ENCODE data around the gene GNB1L.

- TF ChIP-seq FOS (IDR thresholded peaks at IDR 0.05; ENCODE audit: borderline replicate concordance, extremely low read depth, insufficient read length): no peak
- no peak for TF ChIP-seq TCF3 (IDR thresholded peaks at IDR 0.05; ENCODE audit: borderline replicate concordance, insufficient read depth, low read depth, low read length)
- TF ChIP-seq MYC (IDR thresholded peaks at IDR 0.05; ENCODE audit: insufficient read depth, insufficient read length, insufficient replicate concordance, low read length, severe bottlenecking): no peak
- TF ChIP-seq CTCF (IDR thresholded peaks at IDR 0.05 in 2 of 3, conservative IDR thresholded peaks at IDR 0.05 in 1 of 3; ENCODE audit: control insufficient read depth in 2 of 3, extremely low read depth in 1 of 3, insufficient read depth in 1 of 3, low read depth in 3 of 3, low read length in 3 of 3): no peak
- no peak for TF ChIP-seq ZNF622 (IDR thresholded peaks at IDR 0.05)
- TF ChIP-seq ZBTB33 (IDR thresholded peaks at IDR 0.05): no peak
These were observed 89.0 kb downstream of the GNB1L start for GRCh38 chr22:19765477-19766239.

All from GM12878 (cell line).